ENCODE measurements around the gene TBC1D21.

TBC1D21 gene

GRCh38 chr15:73867956-73868355 lies 5.4 kb upstream of the TBC1D21 start:
- no peak for TF ChIP-seq CTCF (IDR thresholded peaks at IDR 0.05; ENCODE audit: low read depth, low read length)
- no peak overlapping the region for H3K4me3 ChIP-seq (ENCODE audit: low read depth, low read length)

GRCh38 chr15:73869216-73869995 lies 4.0 kb upstream of the TBC1D21 start:
- H3K4me3 ChIP-seq (ENCODE audit: low read depth, low read length): no peak overlapping the region
- TF ChIP-seq CTCF (IDR thresholded peaks at IDR 0.05; ENCODE audit: low read depth, low read length): no peak

GRCh38 chr15:73870700-73871408 lies 2.5 kb upstream of the TBC1D21 start:
- TF ChIP-seq CTCF (IDR thresholded peaks at IDR 0.05; ENCODE audit: low read depth, low read length): no peak
- no peak overlapping the region for H3K4me3 ChIP-seq (ENCODE audit: low read depth, low read length)

GRCh38 chr15:73872346-73872745 lies 1.0 kb upstream of the TBC1D21 start:
- no peak for TF ChIP-seq CTCF (IDR thresholded peaks at IDR 0.05; ENCODE audit: low read depth, low read length)
- no peak overlapping the region for H3K4me3 ChIP-seq (ENCODE audit: low read depth, low read length)

- peak; percentile 45 for TF ChIP-seq CTCF (IDR thresholded peaks at IDR 0.05; ENCODE audit: low read depth, low read length)
Measured at GRCh38 chr15:73873889-73874511, 636 bp downstream of the TBC1D21 start.

GRCh38 chr15:73879426-73879825 lies 6.1 kb downstream of the TBC1D21 start:
- no peak overlapping the region for H3K4me3 ChIP-seq (ENCODE audit: low read depth, low read length)
- TF ChIP-seq CTCF (IDR thresholded peaks at IDR 0.05; ENCODE audit: low read depth, low read length): no peak

More at GRCh38 chr15:73873889-73874511, 636 bp downstream of the TBC1D21 start:
- no peak overlapping the region for H3K4me3 ChIP-seq (ENCODE audit: low read depth, low read length)
